ENCODE results near the gene CYTL1.

- no peak for TF ChIP-seq POLR2A (IDR thresholded peaks at IDR 0.05)
- TF ChIP-seq, protein P1, sequence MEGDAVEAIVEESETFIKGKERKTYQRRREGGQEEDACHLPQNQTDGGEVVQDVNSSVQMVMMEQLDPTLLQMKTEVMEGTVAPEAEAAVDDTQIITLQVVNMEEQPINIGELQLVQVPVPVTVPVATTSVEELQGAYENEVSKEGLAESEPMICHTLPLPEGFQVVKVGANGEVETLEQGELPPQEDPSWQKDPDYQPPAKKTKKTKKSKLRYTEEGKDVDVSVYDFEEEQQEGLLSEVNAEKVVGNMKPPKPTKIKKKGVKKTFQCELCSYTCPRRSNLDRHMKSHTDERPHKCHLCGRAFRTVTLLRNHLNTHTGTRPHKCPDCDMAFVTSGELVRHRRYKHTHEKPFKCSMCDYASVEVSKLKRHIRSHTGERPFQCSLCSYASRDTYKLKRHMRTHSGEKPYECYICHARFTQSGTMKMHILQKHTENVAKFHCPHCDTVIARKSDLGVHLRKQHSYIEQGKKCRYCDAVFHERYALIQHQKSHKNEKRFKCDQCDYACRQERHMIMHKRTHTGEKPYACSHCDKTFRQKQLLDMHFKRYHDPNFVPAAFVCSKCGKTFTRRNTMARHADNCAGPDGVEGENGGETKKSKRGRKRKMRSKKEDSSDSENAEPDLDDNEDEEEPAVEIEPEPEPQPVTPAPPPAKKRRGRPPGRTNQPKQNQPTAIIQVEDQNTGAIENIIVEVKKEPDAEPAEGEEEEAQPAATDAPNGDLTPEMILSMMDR (IDR thresholded peaks at IDR 0.05): no peak
These were observed 9.5 kb downstream of the CYTL1 start for GRCh38 chr4:5009796-5010195.

Measured in lower leg skin (tissue), 3 donors.